Jurkat, Clone E6-1 (cell line): ENCODE measurements around the gene ADAM23.

ENCODE experiments used
- DNase-seq: peaks from one replicate; pipeline ENCODE4 v3.0.0-alpha.2; 2011; ENCODE audit warnings: low read depth, low spot score
- H3K4me3 ChIP-seq: 2 replicates; pipeline ENCODE4 v1.5.1; 2011; ENCODE audit warnings: mild to moderate bottlenecking, low read length, control low read depth, moderate library complexity

ADAM23 gene

DNA sequence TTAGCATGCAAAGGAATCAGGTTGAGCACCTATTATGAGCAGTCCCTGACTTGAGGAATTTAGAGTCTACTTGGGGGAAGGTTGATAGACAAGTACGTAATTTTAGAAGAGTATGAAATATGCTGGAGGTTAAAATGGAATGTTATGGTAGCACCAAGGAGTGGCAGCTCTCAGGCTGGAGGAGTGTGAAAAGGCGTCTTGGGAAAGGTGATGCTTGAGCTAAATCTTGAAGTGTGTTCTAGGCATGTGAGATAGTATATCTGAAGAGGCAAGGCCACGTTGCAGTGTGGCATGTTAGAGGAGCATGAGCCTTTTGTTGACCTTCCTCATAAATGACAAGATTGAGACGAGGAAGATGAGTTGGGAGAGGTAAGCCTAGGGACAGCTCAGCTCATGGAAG is 39.3 kb downstream of the ADAM23 start:
- no peak overlapping the region for H3K4me3 ChIP-seq
- no peak for DNase-seq

DNA sequence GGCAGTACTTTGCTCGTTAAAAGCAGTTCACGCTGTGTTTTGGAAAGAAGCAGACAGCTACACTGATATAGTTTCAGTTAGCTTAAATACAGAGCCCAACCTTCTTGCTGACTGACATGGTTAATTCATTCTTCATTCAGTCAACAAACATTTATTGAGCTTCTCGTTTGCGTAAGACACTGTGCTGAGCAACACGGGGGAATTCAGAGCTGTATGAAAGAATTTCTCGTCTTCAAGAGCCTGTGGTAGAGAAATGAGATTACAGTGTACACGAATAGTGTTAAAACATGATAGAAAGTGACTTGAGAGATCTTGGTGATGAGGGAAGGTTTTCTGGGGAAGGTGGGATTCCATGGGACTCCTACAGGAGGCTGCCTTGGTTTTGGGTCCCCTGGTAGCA is 44.7 kb downstream of the ADAM23 start:
- H3K4me3 ChIP-seq, result no peak overlapping the region
- DNase-seq, result no peak

DNA sequence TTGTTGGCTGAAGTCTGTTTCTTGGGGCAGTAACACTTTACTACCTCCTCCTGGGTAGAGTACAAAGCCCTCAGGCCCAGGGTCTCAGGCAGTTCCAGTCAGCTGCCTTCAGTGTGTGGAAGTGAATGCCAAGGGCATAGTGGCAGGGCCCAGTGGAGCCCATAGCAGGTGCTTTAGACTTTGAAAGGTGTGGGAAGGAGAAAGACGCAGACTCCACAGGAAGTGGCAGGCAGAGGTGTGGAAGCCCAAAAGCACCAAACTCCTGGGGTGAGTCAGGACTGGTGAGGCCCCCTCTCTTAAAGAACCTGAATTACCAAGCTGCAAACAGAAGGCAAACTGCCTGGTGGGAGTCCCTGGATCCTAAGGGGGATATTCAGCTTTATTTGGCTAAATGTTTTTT is 45.3 kb downstream of the ADAM23 start:
- H3K4me3 ChIP-seq, result no peak overlapping the region
- DNase-seq, result peak; percentile 7

DNA sequence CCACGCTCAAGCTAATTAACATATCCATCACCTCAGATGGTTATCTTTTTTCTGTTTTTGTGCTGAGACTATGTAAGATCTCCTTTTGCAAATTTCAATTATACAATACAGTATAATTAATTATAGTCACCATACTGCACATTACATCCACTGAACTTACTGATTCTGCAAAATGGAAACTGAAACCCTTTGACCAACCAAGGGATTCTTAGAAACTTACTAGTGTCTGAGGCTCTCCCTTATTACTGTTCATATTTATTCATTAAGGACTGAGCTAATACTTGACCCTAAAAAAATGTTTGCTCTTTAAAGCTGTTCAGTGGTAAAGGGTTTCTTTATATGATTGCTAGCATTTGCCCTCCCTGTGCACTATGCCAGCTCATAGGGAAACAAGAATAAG is 50.7 kb downstream of the ADAM23 start:
- no peak for DNase-seq
- no peak overlapping the region for H3K4me3 ChIP-seq

DNA sequence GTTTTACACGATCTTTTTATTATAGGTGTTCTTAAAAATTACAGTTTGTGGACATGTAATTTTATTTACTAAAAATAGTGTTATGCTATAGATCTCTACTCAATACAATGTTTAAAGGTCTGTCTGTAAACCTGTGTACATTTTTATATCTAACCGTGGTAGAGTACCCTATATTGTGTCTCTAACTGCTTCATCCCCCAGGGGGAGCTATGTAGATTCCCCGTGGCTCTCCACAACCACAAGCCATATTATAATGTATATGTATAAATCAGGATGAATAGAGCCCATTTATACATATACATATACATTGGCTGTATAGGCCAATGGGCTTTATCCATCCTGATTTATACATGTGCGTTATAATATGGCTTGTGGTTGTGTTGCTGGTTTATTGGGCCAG is 59.4 kb downstream of the ADAM23 start:
- DNase-seq, result no peak
- H3K4me3 ChIP-seq, result no peak overlapping the region

DNA sequence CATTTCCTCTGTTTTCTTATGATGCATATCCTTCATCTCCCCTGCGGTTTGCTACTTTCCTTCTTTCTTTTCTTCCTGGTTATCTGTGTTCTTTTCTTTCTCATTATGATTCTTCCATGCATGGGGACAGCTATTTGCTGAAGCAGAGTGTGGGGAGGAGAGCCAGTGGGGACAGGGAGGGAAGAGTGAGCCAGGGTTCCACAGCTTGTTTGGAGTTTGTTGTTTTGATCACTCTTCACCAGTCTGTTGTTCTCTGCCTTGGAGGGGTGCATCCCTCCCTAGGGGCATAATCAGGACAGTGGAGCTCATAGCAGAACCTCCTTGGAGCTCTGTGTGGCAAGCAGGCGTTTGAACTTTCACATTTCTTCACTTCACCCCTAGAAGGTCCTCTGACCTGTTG is 68.0 kb downstream of the ADAM23 start:
- DNase-seq, result no peak
- no peak overlapping the region for H3K4me3 ChIP-seq

DNA sequence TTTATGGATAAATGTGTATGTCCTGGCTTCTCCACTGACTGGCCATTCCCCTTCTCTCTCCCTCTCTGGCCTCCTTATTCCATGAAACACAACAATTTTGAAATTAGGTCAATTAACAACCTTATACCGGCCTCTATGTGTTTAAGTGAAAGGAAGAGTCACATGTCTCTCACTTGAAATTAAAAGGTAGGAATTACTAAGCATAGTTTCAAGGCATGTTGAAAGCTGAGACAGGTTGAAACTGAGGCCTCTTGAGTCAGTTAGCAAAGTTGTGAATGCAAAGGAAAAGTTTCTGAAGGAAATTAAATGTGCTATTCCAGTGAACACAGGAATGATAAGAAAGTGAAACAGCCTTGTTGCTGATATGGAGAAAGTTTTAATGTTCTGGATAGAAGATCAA is 69.7 kb downstream of the ADAM23 start:
- no peak for DNase-seq
- no peak overlapping the region for H3K4me3 ChIP-seq

DNA sequence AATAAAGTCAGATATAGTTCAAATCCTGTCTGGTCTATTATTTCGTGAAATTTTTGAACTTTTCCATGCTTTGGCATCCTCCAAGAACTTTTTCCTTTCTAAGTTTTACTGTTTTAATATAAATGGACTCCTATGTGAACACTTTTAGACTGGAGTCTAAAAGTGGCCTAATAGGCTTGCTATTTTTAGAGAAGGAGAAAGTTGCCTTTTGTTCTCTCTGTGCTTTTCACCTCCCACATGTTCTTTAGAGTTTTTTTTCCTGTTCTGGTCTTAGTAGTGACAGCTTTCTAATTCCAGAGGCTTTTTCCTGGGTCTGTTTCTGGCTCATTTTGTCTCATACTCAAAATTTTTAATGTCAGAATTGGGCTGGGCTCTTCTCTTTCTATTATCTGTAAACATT is 72.2 kb downstream of the ADAM23 start:
- no peak overlapping the region for H3K4me3 ChIP-seq
- DNase-seq, result no peak

DNA sequence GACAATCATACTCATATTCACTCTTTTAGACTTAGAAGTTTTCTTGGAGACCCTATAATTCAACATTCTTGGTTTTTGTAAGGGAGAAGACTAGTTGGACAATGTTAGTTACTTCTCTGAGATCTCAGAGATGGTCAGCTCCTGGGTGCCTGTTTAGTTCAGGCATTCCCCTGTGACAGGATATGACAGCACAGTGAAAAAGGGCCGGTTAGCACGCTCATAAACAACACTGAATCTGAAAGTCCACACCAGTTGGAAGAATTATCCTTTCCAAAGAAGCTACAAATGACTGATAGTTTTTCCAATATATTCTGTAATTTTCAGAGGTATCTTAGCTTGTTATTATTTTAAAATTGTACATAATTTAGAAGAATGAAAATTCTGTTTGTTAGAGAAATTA is 75.7 kb downstream of the ADAM23 start:
- no peak overlapping the region for H3K4me3 ChIP-seq
- no peak for DNase-seq

DNA sequence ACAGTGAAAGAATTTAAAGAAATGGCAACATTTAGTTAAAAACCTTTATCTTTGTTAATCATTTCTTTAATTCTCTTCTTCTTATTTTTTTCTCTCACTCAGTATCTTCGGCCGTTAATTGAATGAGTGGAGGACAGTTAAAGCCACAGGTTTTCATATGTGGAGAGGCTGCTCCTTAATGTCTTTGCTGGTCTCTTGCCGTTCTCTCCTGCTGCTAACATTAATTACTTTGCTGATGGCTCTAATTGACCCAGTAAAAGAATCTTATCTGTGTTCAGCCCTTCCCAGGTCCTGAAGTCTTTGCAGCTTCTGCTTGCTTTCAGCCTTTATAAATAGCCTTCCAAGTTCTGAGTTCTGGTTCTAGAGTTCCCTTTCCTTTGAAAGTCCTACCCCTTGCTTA is 77.1 kb downstream of the ADAM23 start:
- no peak for DNase-seq
- H3K4me3 ChIP-seq, result no peak overlapping the region

DNA sequence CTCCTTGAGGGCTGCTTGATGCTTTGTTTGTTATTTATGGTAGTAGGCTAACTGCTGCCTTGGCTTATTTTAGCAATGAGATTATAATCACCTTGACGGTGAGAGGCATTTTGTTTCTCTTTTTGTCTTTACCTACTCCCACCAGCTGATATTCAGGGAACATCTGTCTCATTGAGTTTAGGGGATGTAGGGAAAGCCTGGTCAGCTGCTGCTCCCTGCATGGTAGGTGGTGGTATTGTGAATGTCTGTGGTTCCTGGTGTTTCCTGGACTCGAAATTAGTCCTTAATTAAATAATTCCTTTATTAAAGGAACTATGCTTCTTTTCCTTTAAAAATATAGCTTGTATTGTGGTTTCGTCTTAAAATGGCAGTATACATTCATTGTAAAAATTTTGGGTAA is 77.8 kb downstream of the ADAM23 start:
- no peak for DNase-seq
- no peak overlapping the region for H3K4me3 ChIP-seq

DNA sequence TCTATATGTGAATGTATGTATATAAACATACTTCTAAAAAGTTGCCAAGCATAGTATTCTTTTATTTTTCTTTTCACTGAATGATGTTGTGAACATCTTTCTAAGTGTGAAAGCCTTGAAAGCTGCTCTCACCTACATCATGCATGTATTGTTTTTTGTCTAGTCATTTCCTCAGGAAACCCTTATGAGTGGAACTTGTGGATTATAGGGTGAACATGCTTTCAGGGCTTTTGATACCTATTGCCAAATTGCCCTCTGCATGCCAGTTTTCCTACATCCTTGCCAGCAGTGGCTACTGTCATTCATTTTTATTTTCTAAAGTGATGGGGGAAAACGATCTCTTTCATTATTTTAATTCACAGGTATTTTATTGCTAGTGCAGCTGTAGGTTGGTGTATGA is 78.3 kb downstream of the ADAM23 start:
- DNase-seq, result no peak
- no peak overlapping the region for H3K4me3 ChIP-seq

DNA sequence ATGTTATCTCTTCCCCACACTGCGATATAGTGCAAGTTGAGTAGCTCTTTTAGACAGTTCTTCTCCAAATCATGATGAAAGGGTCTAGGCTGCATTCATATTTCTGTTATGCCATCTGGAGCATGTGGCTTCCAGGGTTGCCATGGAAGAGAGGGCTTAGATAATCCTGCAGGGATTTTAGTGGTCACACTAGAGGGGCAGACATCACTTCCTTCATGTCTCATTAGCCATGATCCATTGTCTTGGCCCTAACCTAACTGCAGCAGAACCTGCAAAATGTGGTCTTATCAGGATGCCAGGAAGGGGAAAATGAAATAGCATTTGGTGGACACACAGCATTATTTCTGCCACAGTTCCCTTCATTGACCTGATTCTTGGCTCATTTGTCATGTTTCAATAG is 83.1 kb downstream of the ADAM23 start:
- no peak for DNase-seq
- no peak overlapping the region for H3K4me3 ChIP-seq

DNA sequence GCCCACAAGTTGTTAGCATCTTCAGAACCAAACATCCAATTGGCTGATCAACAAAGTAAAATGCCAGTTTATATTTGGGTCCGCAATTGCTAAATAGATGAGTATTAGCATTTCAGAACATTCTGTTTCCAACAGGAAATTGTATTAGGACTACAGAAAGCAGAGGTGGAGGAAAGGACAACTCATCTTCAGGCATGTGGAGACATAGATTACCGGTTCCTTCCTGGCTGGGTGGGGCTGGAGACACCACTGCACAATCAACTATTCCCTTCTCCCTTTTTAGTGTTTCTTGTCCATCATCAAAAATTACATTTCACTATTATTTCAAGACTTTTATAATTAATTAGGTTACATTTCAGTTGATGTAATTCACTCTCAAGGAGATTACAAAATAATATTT is 83.8 kb downstream of the ADAM23 start:
- H3K4me3 ChIP-seq, result no peak overlapping the region
- DNase-seq, result no peak

DNA sequence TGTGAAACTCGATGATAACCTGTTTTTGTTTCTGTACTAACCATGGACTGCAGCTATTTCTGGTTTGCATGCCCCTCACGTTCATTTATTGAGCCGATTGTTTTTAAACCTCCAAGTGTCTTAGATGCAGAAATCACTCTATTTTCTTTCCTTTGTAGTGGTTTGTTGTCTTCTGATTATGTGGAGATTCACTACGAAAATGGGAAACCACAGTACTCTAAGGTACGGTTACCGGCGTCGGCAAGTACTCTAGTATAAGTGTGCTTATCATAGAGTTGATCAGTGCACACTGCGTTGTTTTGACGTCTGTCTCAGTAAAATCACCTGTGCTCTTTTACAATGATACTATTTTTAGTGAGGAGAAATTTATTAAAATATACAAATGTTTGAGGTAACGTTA is 87.4 kb downstream of the ADAM23 start:
- no peak overlapping the region for H3K4me3 ChIP-seq
- DNase-seq, result peak; percentile 70

DNA sequence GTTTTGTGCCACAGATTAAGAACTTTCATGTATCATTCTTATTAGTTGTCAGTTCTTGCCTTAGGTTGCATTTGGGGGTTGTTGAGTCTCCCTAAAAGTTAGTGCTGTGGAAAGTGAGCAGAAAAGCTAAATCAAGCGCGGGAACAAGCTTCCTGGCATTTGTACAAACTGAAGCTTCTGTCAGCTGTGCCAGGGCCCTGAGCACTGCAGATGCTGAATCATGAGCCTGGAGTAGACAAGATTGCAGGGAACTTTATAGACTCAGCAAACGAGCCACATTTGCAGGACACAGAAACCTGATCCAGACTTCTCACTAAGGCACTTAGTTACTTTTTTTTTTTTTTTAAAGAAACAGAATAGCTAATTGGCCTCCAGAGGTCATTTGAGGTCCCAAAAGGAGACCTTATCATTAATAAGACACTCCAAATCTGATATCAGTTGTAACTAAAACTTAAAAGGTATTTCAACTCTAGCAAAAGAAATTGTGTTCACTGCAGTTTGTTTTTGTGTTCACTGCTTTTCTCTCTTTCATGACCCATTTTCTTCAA is 88.7 kb downstream of the ADAM23 start:
- no peak for DNase-seq

DNA sequence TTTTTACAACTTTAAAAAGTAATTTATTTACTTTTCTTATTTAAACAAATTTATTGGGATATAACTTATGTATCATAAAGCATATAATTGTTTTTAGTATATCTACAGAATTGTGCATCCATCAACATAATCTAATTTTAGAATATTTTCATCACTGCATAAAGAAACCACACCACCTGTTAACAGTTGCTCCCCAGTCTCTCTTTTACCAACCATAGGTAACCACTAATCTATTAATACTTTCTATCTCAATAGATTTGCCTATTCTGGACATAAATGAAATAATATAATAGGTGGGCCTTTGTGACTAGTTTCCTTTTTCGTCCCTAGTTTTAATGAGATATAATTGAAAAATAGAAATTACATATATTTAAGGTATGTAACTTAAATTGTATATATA is 90.6 kb downstream of the ADAM23 start:
- DNase-seq, result no peak
- no peak overlapping the region for H3K4me3 ChIP-seq

More for the DNA sequence above, 88.7 kb downstream of the ADAM23 start:
- H3K4me3 ChIP-seq, result no peak overlapping the region

DNA sequence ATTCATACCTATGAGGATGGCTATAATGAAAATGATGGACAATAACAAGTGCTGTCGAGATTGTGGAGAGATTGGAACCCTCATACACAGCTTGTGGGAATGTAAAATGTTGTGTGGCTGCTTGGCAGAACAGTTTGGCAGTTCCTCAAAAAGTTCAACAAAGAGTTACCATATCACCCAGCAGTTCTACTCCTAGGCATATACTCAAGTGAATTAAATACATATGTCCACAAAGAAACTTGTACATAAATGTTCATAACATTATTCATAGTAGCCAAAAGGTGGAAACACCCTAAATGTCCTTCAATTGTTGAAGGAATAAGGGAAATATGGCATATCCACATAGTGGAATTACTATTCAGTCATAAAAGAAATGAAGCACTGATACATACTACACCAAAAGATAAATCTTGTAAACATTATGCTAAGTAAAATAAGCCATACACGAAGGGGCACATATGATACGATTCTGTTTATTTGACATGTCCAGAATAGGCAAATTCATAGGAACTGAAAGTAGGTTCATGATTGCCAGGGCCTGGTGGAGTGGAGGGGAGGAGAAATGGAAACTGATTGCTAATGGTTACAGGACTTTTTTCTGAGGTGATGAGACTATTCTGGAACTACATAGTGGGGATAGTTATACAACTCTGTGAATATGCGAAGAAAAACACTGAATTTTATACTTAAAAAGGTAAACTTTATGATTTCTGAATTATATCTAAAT is 92.1 kb downstream of the ADAM23 start:
- no peak overlapping the region for H3K4me3 ChIP-seq
- no peak for DNase-seq

DNA sequence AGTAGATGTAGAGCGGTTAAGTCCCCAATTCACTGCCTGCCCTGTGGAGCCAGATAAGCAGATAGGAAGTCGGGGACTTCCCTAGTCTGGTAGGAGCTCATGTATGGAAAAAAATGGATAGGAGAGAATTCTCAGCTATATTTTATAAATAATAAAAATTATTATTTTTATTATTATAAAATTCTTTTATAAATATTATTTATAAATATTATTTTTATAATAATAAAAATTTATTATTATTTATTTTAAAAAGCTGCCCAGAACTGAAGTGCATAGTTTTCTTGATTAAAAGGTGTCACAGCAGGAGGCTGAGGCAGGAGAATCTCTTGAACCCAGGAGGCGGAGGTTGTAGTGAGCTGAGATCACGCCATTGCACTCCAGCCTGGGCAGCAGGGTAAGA is 97.4 kb downstream of the ADAM23 start:
- H3K4me3 ChIP-seq, result no peak overlapping the region
- no peak for DNase-seq

DNA sequence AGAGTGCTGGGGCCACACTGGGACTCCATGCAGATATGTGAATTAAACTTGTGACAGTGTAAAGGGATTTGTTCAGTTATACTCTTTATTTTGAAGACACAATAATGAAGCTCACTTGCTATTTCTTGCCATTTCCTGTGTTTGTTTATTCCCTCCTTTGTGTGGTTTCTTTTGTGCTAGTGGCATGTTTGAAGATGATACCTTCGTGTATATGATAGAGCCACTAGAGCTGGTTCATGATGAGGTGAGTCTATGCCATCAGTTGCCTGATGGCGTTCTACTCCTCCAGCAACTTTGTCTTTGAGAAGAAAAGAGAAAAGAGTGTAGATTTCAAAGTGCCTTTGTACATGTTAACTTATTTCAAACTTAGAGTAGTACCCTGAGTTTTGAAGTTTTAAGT is 99.7 kb downstream of the ADAM23 start:
- no peak overlapping the region for H3K4me3 ChIP-seq
- peak; percentile 10 for DNase-seq

DNA sequence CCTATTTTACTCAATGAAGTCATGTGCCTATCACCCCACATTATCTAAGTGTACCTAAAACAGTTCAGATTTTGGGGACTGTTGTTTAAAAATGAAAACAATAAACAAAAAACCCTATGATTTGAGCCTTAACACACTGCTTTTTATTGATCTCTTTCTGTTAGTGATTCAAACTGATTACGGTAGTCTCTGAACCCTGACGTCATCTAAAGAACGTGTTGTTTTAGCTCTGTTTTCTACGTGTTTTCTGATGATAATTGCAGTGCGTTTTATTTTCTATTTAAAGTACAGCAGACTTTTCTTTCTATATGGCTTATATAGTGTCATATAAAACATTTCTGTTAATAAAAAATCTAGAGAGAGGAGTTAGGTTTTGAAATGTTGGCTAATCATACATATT is 105.1 kb downstream of the ADAM23 start:
- no peak for DNase-seq
- H3K4me3 ChIP-seq, result no peak overlapping the region
